ENCODE data around the gene PRTG.

The PRTG gene

GRCh38 chr15:55573224-55573623, 169.7 kb downstream of the PRTG start:
- TF ChIP-seq FOXP2 (optimal IDR thresholded peaks at IDR 0.05; ENCODE audit: borderline replicate concordance, extremely low read depth, extremely low read length, insufficient read depth), result no peak
- TF ChIP-seq SIN3A (IDR thresholded peaks at IDR 0.05; ENCODE audit: borderline replicate concordance, insufficient read depth, low read length), result no peak
- TF ChIP-seq REST (IDR thresholded peaks at IDR 0.05; ENCODE audit: insufficient read depth in 1 of 2, low read depth in 2 of 2, low read length in 2 of 2), result no peak
- TF ChIP-seq TAF1 (IDR thresholded peaks at IDR 0.05; ENCODE audit: borderline replicate concordance, insufficient read depth, low read length), result no peak
- TF ChIP-seq POLR2AphosphoS5 (IDR thresholded peaks at IDR 0.05; ENCODE audit: low read depth, low read length), result no peak

GRCh38 chr15:55564347-55565145, 178.4 kb downstream of the PRTG start:
- TF ChIP-seq REST (IDR thresholded peaks at IDR 0.05; ENCODE audit: insufficient read depth in 1 of 2, low read depth in 2 of 2, low read length in 2 of 2) (no peak), TAF1 (IDR thresholded peaks at IDR 0.05; ENCODE audit: borderline replicate concordance, insufficient read depth, low read length) (no peak), SIN3A (IDR thresholded peaks at IDR 0.05; ENCODE audit: borderline replicate concordance, insufficient read depth, low read length) (no peak), FOXP2 (optimal IDR thresholded peaks at IDR 0.05; ENCODE audit: borderline replicate concordance, extremely low read depth, extremely low read length, insufficient read depth) (no peak), POLR2AphosphoS5 (IDR thresholded peaks at IDR 0.05; ENCODE audit: low read depth, low read length) (no peak)

- TF ChIP-seq POLR2AphosphoS5 (IDR thresholded peaks at IDR 0.05; ENCODE audit: low read depth, low read length) (no peak), REST (IDR thresholded peaks at IDR 0.05; ENCODE audit: insufficient read depth in 1 of 2, low read depth in 2 of 2, low read length in 2 of 2) (no peak), SIN3A (IDR thresholded peaks at IDR 0.05; ENCODE audit: borderline replicate concordance, insufficient read depth, low read length) (no peak), TAF1 (IDR thresholded peaks at IDR 0.05; ENCODE audit: borderline replicate concordance, insufficient read depth, low read length) (no peak), FOXP2 (optimal IDR thresholded peaks at IDR 0.05; ENCODE audit: borderline replicate concordance, extremely low read depth, extremely low read length, insufficient read depth) (no peak)
These were observed 180.4 kb downstream of the PRTG start for GRCh38 chr15:55562601-55563000.
